ENCODE measurements around the gene KRT28. TPM values are rescaled to one million over a fixed set of nuclear protein-coding genes. Genes with fewer than 3 reads are reported as not detected.

The KRT28 gene
- total and polyA plus RNA-seq, 2 experiments from 2014 or later = not detected

DNA sequence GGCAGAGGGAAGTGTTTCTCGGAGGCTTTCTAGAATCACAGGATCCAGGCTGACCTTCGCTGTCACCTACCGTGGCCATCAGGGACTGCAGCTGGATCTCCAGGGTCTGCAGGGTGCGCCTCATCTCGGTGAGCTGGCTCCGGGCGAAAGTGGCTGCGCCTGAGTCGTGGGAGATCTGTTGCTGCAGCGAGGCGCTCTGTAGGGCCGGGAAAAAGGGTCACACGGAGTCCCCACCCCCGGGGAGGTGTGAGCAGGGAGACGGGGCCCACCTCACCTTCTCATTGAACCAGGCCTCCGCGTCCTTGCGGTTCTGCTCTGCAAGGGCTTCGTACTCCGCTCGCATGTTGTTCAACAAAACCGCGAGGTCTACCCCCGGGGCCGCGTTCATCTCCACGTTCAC, 2.9 kb downstream of the KRT28 start:
- H3K27me3 ChIP-seq (replicated peaks; ENCODE audit: insufficient read depth) = peaks cover 46% of the 10 kb centered on the region
- TF ChIP-seq EZH2 (IDR thresholded peaks at IDR 0.05; ENCODE audit: insufficient read depth, poor library complexity, severe bottlenecking) (no peak), EZH2phosphoT487 (IDR thresholded peaks at IDR 0.05; ENCODE audit: insufficient read depth, low read depth) (no peak)
- H3K4me1 ChIP-seq (ENCODE audit: insufficient read depth) = no peaks in the 10 kb centered on the region

DNA sequence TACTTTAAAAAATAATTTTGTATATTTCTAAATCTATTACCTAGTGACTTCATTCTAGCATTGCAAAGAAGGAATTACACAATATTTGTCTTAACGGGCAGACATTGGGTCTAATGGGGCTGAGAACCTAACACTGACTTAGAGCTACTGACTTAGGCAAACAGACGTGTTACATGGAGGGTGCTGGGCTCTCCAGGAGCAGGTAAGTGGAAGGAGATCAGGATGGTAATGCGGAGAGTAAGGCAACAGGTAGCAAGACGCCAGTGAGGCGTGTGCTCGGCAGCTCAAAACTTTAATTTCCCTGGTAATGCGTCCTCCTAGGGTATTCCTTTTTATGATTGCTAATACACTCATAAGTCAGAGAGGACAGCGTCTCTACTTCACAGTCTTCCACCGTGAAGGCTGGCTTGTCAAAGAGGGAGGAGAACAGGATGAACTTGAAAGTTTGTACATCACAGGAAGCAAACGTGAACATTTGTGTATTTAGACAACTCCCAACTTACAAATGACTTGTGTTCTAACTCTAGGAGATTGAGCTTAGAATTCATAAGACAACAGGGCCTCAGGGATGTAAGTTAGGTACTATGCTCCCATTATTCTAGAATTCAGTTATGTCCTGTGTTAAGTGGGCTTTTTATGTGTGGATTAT, 4.6 kb downstream of the KRT28 start:
- H3K9me2 ChIP-seq (ENCODE audit: insufficient read depth) = no peaks in the 10 kb centered on the region
- H2AFZ ChIP-seq = no peak overlapping the region
- 73 to 74% methylated on average over 10 of the region's 10 CpGs for WGBS, 2 experiments (ENCODE audit: low coverage in 1 of 2, low lambda C conversion rate in 2 of 2, missing lambda C conversion rate in 2 of 2)
- H3K4me2 ChIP-seq (ENCODE audit: unreplicated experiment) = no peak overlapping the region
- H3K9ac ChIP-seq = no peak overlapping the region
- no peaks in the 10 kb centered on the region for H3K36me3 ChIP-seq (ENCODE audit: low read depth)
- H3K27ac ChIP-seq = no peak overlapping the region
- no peaks in the 10 kb centered on the region for H4K20me1 ChIP-seq (ENCODE audit: insufficient read depth)
- H3K27me3 ChIP-seq (replicated peaks; ENCODE audit: insufficient read depth) = peaks cover 40% of the 10 kb centered on the region
- no peaks in the 10 kb centered on the region for H3K9me3 ChIP-seq (ENCODE audit: low read depth)
- DNase-seq = no peak
- TF ChIP-seq EZH2phosphoT487 (IDR thresholded peaks at IDR 0.05; ENCODE audit: insufficient read depth, low read depth) (no peak), EZH2 (IDR thresholded peaks at IDR 0.05; ENCODE audit: insufficient read depth, poor library complexity, severe bottlenecking) (no peak)
- H3F3A ChIP-seq (ENCODE audit: insufficient read depth) = no peaks in the 10 kb centered on the region
- in situ Hi-C loops (cut with MboI) = loop anchor here (25.0 kb wide), 1 partner anchor 433 kb away; the partner anchor contains the start of gene GJD3
- H3K4me1 ChIP-seq (ENCODE audit: insufficient read depth) = no peaks in the 10 kb centered on the region
- no peak overlapping the region for H3K4me3 ChIP-seq
- H3K79me2 ChIP-seq (ENCODE audit: insufficient read depth) = no peaks in the 10 kb centered on the region

More for the DNA sequence above, 2.9 kb downstream of the KRT28 start:
- Histone ChIP-seq H3K4me3 (no peak overlapping the region), H3F3A (ENCODE audit: insufficient read depth) (no peaks in the 10 kb centered on the region), H3K9ac (no peak overlapping the region), H4K20me1 (ENCODE audit: insufficient read depth) (no peaks in the 10 kb centered on the region), H3K4me2 (ENCODE audit: unreplicated experiment) (no peak overlapping the region), H3K27ac (no peak overlapping the region), H3K9me2 (ENCODE audit: insufficient read depth) (no peaks in the 10 kb centered on the region), H3K9me3 (ENCODE audit: low read depth) (no peaks in the 10 kb centered on the region), H3K79me2 (ENCODE audit: insufficient read depth) (no peaks in the 10 kb centered on the region), H2AFZ (no peak overlapping the region), H3K36me3 (ENCODE audit: low read depth) (no peaks in the 10 kb centered on the region)
- in situ Hi-C loops (cut with MboI) = loop anchor here (25.0 kb wide), 1 partner anchor 435 kb away; the partner anchor contains the start of gene GJD3
- DNase-seq = no peak
- WGBS, 2 experiments (ENCODE audit: low coverage in 1 of 2, low lambda C conversion rate in 2 of 2, missing lambda C conversion rate in 2 of 2) = 73% methylated on average over 27 of the region's 27 CpGs

DNA sequence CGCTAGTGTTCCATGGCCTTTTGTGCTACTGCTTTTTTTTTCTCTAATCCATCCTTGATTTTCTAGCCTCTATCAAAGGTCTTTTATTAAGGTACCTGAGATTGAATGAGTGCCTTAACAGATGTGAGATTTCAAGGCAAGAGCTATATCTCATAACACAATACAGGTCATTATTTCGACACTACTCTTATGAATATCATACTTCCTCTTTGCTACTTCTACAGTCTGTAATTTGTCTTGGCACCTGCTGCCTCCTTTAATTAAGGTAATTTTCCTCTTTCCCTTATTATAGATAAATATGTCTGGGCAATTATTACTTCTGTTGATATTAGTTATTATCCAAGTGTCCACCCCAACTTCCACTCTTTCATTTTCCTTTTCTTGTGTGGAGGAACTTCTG, 5.3 kb downstream of the KRT28 start:
- H3K36me3 ChIP-seq (ENCODE audit: low read depth) = no peaks in the 10 kb centered on the region
- 72 to 83% methylated on average over 2 of the region's 2 CpGs for WGBS, 2 experiments (ENCODE audit: low coverage in 1 of 2, low lambda C conversion rate in 2 of 2, missing lambda C conversion rate in 2 of 2)
- no peak overlapping the region for H2AFZ ChIP-seq
- H3K4me3 ChIP-seq = no peak overlapping the region
- H3K9me3 ChIP-seq (ENCODE audit: low read depth) = no peaks in the 10 kb centered on the region
- H3K4me1 ChIP-seq (ENCODE audit: insufficient read depth) = no peaks in the 10 kb centered on the region
- no peaks in the 10 kb centered on the region for H3K79me2 ChIP-seq (ENCODE audit: insufficient read depth)
- no peak for DNase-seq
- no peaks in the 10 kb centered on the region for H3K9me2 ChIP-seq (ENCODE audit: insufficient read depth)
- no peaks in the 10 kb centered on the region for H4K20me1 ChIP-seq (ENCODE audit: insufficient read depth)
- H3K4me2 ChIP-seq (ENCODE audit: unreplicated experiment) = no peak overlapping the region
- no peak overlapping the region for H3K27ac ChIP-seq
- no peaks in the 10 kb centered on the region for H3F3A ChIP-seq (ENCODE audit: insufficient read depth)
- in situ Hi-C loops (cut with MboI) = loop anchor here (25.0 kb wide), 1 partner anchor 432 kb away; the partner anchor contains the start of gene GJD3
- no peak for TF ChIP-seq EZH2phosphoT487 (IDR thresholded peaks at IDR 0.05; ENCODE audit: insufficient read depth, low read depth)
- no peak for TF ChIP-seq EZH2 (IDR thresholded peaks at IDR 0.05; ENCODE audit: insufficient read depth, poor library complexity, severe bottlenecking)
- H3K9ac ChIP-seq = no peak overlapping the region
- peaks cover 33% of the 10 kb centered on the region for H3K27me3 ChIP-seq (replicated peaks; ENCODE audit: insufficient read depth)

DNA sequence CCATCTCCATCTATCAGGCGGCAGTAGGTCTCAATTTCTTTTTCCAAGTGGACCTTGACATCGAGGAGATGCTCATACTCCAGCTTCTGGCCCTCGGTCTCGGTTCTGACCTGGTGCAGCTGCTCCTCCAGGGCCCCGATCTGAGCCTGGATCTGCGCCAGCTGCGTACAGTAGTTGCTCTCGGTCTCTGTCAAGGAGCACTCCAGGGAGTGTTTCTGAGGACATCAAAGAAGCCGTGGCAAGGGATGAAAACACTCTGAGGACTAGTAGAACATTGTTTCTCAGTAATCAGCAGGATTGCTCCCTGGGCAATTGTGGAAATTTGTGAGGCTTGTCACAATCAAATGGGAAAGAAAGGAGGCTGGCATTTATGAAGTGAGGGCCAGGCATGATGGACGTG, 5.9 kb downstream of the KRT28 start:
- no peak overlapping the region for H3K9ac ChIP-seq
- in situ Hi-C loops (cut with MboI) = loop anchor here (25.0 kb wide), 1 partner anchor 432 kb away; the partner anchor contains the start of gene GJD3

More for the DNA sequence above, 5.9 kb downstream of the KRT28 start:
- Histone ChIP-seq H3K27me3 (replicated peaks; ENCODE audit: insufficient read depth) (peaks cover 33% of the 10 kb centered on the region), H3K4me2 (ENCODE audit: unreplicated experiment) (no peak overlapping the region), H3K4me1 (ENCODE audit: insufficient read depth) (no peaks in the 10 kb centered on the region), H3K79me2 (ENCODE audit: insufficient read depth) (no peaks in the 10 kb centered on the region), H3K9me3 (ENCODE audit: low read depth) (no peaks in the 10 kb centered on the region), H2AFZ (no peak overlapping the region), H3K9me2 (ENCODE audit: insufficient read depth) (no peaks in the 10 kb centered on the region), H3F3A (ENCODE audit: insufficient read depth) (no peaks in the 10 kb centered on the region), H3K36me3 (ENCODE audit: low read depth) (no peaks in the 10 kb centered on the region), H4K20me1 (ENCODE audit: insufficient read depth) (no peaks in the 10 kb centered on the region), H3K27ac (no peak overlapping the region), H3K4me3 (no peak overlapping the region)
- TF ChIP-seq EZH2phosphoT487 (IDR thresholded peaks at IDR 0.05; ENCODE audit: insufficient read depth, low read depth) = no peak
- TF ChIP-seq EZH2 (IDR thresholded peaks at IDR 0.05; ENCODE audit: insufficient read depth, poor library complexity, severe bottlenecking) = no peak
- WGBS, 2 experiments (ENCODE audit: low coverage in 1 of 2, low lambda C conversion rate in 2 of 2, missing lambda C conversion rate in 2 of 2) = 41 to 43% methylated on average over 10 of the region's 10 CpGs
- no peak for DNase-seq

All from GM23248 (cell line).